ENCODE data around the gene ELMOD3.

ELMOD3 gene

GRCh38 chr2:85353876-85354285 is 688 bp upstream of the ELMOD3 start:
- H3K9me3 ChIP-seq (ENCODE audit: control insufficient read depth, insufficient read depth, low read depth, low read length) = no peaks in the 10 kb centered on the region
- ChIA-PET POLR2A (interaction anchor here (0.9 to 3.0 kb wide), 18 partner anchors 8 to 383 kb away, joined by 3 to 28 read pairs (median 6); partner anchors contain the start of genes C2orf68, GGCX, KCMF1 and MAT2A), CTCF (interaction anchor here (0.6 to 1.3 kb wide), 4 partner anchors 13 to 198 kb away, joined by 3 to 6 read pairs (median 4); partner anchors contain the start of gene MAT2A)
- H3K27ac ChIP-seq (ENCODE audit: extremely low read depth, low read depth, low read length) = peak overlapping the region; percentile 66; the same call in 1 of the 2 replicates
- no peaks in the 10 kb centered on the region; the same call in 1 of the 2 replicates for H3K4me1 ChIP-seq (ENCODE audit: control insufficient read depth, insufficient read depth, low read length)
- peak overlapping the region; percentile 50 for H3K4me3 ChIP-seq (ENCODE audit: low read depth, low read length)
- TF ChIP-seq ZNF175 (tag by site-specific recombination; IDR thresholded peaks at IDR 0.05) (no peak), ZNF747 (tag by site-specific recombination; IDR thresholded peaks at IDR 0.05) (no peak), KLF7 (tag by site-specific recombination; IDR thresholded peaks at IDR 0.05; ENCODE audit: borderline replicate concordance) (peak; percentile 41; the same call in 1 of the 2 replicates), ZNF280C (tag by site-specific recombination; IDR thresholded peaks at IDR 0.05) (no peak), ZSCAN23 (tag by site-specific recombination; IDR thresholded peaks at IDR 0.05) (no peak), HIC1 (tag by site-specific recombination; IDR thresholded peaks at IDR 0.05) (peak; percentile 43; the same call in 1 of the 2 replicates), ZNF544 (tag by site-specific recombination; IDR thresholded peaks at IDR 0.05) (no peak), ATF2 (tag by site-specific recombination; IDR thresholded peaks at IDR 0.05; ENCODE audit: low read depth) (no peak), ZNF768 (tag by site-specific recombination; IDR thresholded peaks at IDR 0.05) (no peak), ZNF692 (tag by site-specific recombination; IDR thresholded peaks at IDR 0.05) (no peak), ZNF311 (tag by site-specific recombination; IDR thresholded peaks at IDR 0.05; ENCODE audit: borderline replicate concordance) (no peak), ZNF148 (tag by site-specific recombination; IDR thresholded peaks at IDR 0.05; ENCODE audit: borderline replicate concordance) (no peak), ELK4 (IDR thresholded peaks at IDR 0.05; ENCODE audit: borderline replicate concordance, low read depth, low read length) (no peak), ZNF26 (tag by site-specific recombination; IDR thresholded peaks at IDR 0.05) (no peak), ZNF423 (tag by site-specific recombination; IDR thresholded peaks at IDR 0.05) (0 out of 2 replicates have a peak, but pooled peaks have one; percentile 25), ZNF561 (tag by site-specific recombination; IDR thresholded peaks at IDR 0.05; ENCODE audit: borderline replicate concordance) (no peak), MZF1 (tag by site-specific recombination; IDR thresholded peaks at IDR 0.05; ENCODE audit: borderline replicate concordance) (0 out of 2 replicates have a peak, but pooled peaks have one; percentile 12), KLF1 (tag by site-specific recombination; IDR thresholded peaks at IDR 0.05) (peak; percentile 93), SCRT2 (tag by site-specific recombination; IDR thresholded peaks at IDR 0.05) (peak; percentile 31; the same call in 1 of the 2 replicates), ZNF514 (tag by site-specific recombination; IDR thresholded peaks at IDR 0.05) (no peak), BCL11B (tag by site-specific recombination; IDR thresholded peaks at IDR 0.05; ENCODE audit: low read depth) (no peak), ZBTB20 (tag by site-specific recombination; IDR thresholded peaks at IDR 0.05) (peak; percentile 38; the same call in 1 of the 2 replicates), ZNF48 (tag by site-specific recombination; IDR thresholded peaks at IDR 0.05) (no peak)
- H3K36me3 ChIP-seq (ENCODE audit: control insufficient read depth in 2 of 2, insufficient read depth in 1 of 2, low read length in 2 of 2) = peaks cover 29 to 59% of the 10 kb centered on the region in 2 experiments

Data from HEK293 (cell line).